ENCODE results near the gene UQCRC2. TPM values are rescaled to one million over a fixed set of nuclear protein-coding genes. Genes with fewer than 3 reads are reported as not detected.

UQCRC2 gene
- polyA plus RNA-seq, 1 donor (not counting 4 experiments of a cell fraction or from before 2014, with no cell fraction given): 255 TPM

DNA sequence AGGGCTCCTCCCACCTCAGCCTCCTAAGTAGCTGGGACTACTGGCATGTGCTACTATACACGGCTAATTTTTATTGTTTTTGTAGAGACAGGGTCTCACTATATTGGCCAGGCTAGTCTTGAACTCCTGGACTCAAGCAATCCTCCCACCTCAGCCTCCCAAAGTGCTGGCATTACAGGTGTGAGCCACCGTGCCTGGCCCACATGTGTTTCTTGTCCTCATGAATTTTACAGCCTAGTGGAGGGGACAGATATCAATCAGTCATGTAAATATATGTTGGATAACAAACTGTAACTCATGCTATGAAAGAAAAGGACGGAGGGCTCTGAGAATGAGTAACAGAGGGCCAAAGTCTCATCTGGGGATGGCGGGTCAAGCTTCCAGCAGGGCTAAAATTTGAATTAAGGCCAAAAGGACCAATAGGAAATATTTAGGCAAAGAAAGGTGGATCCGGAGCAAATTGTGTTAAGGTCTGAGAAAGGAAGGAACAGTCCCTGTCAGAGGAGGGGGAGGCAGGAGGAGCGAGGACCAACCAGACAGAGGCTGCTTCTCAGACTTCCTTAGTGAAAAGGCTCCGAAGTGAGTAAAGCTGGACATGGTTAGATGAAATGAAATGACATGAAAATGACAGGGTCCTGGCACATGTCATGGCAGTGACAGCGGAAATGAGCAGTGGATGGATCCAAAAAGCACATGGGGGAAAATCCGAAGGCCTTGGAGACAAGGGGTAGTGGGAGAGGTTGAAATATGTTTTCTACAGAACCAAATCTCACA is 43.9 kb downstream of the UQCRC2 start:
- dilution Hi-C loops (cut with MboI; ENCODE audit: extremely low pct_ligation_motif_present, low sequenced_read_pairs): no loop called here

DNA sequence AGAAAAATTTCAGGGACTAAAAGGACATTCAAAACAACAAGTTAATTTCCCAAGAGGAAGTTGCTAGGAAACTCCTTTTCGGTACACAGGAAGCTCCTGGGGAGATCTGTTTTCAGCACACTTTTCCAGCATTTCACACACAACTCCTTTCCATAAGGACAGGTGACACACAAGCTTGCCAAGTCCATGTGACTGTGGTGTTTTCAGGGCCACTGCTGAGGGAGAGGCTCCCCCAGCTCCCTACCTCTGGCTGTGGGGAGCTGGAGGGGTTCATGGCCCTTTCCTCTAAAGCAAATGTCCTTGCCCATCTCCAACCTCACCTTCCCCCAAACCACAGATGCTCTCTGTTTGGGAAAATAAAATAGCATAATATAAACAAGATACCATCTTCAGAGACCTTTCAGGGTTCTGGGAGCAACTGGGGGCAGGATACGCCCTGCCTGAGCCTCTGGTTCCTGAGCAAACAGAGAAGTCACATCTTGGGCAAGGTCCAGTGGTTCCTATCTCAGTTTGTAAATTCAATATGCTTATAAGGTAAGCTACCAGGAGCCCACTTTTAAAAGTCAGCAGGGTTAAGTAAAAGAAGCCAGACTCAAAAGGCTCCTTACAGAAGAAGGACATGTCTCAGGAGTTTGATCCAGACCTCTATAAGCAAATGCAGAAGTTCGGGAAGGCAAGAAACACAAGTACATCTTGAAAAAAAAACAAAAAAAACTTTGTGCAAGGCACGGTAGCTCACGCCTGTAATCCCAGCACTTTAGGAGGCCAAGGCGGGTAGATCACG is 44.7 kb downstream of the UQCRC2 start:
- H3K9me1 ChIP-seq (ENCODE audit: control insufficient read depth, extremely low read depth, insufficient read depth, low read length): no peaks in the 10 kb centered on the region
- H2AFZ ChIP-seq (ENCODE audit: control insufficient read depth, low read length): no peak overlapping the region
- DNase-seq (ENCODE audit: low read depth, low spot score) (no peak), FAIRE-seq (no peak)
- dilution Hi-C loops (cut with MboI; ENCODE audit: extremely low pct_ligation_motif_present, low sequenced_read_pairs): no loop called here
- H3K4me1 ChIP-seq (ENCODE audit: control insufficient read depth, extremely low read depth, insufficient read depth, low read length): peaks cover 26% of the 10 kb centered on the region
- no peaks in the 10 kb centered on the region for H3K36me3 ChIP-seq (ENCODE audit: control insufficient read depth in 2 of 2, extremely low read depth in 1 of 2, insufficient read depth in 2 of 2, low read length in 2 of 2)
- H3K79me2 ChIP-seq (ENCODE audit: control insufficient read depth, insufficient read depth, low read length): no peaks in the 10 kb centered on the region
- H3K4me3 ChIP-seq (ENCODE audit: control insufficient read depth in 2 of 3, extremely low read depth in 1 of 3, insufficient read depth in 2 of 3, low read depth in 1 of 3, low read length in 3 of 3): no peak overlapping the region
- H3K9ac ChIP-seq (ENCODE audit: control insufficient read depth, extremely low read depth, insufficient read depth, low read length): no peak overlapping the region
- no peak overlapping the region for H3K4me2 ChIP-seq (ENCODE audit: control insufficient read depth, extremely low read depth, insufficient read depth, low read depth, low read length)
- H3K27ac ChIP-seq (ENCODE audit: control insufficient read depth, insufficient read depth, low read length): no peak overlapping the region
- H3K9me3 ChIP-seq (ENCODE audit: control insufficient read depth, low read depth, low read length): no peaks in the 10 kb centered on the region
- H4K20me1 ChIP-seq (ENCODE audit: control insufficient read depth, extremely low read depth, insufficient read depth, low read length): no peaks in the 10 kb centered on the region
- H3K27me3 ChIP-seq (ENCODE audit: control insufficient read depth, extremely low read depth, insufficient read depth, low read length): no peaks in the 10 kb centered on the region
- TF ChIP-seq, protein P1, sequence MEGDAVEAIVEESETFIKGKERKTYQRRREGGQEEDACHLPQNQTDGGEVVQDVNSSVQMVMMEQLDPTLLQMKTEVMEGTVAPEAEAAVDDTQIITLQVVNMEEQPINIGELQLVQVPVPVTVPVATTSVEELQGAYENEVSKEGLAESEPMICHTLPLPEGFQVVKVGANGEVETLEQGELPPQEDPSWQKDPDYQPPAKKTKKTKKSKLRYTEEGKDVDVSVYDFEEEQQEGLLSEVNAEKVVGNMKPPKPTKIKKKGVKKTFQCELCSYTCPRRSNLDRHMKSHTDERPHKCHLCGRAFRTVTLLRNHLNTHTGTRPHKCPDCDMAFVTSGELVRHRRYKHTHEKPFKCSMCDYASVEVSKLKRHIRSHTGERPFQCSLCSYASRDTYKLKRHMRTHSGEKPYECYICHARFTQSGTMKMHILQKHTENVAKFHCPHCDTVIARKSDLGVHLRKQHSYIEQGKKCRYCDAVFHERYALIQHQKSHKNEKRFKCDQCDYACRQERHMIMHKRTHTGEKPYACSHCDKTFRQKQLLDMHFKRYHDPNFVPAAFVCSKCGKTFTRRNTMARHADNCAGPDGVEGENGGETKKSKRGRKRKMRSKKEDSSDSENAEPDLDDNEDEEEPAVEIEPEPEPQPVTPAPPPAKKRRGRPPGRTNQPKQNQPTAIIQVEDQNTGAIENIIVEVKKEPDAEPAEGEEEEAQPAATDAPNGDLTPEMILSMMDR (optimal IDR thresholded peaks at IDR 0.05 in 1 of 3, IDR thresholded peaks at IDR 0.05 in 1 of 3, conservative IDR thresholded peaks at IDR 0.05 in 1 of 3; ENCODE audit: extremely low read depth in 1 of 3, insufficient read depth in 2 of 3, low read length in 3 of 3): no peak
- no peak for TF ChIP-seq EZH2 (IDR thresholded peaks at IDR 0.05; ENCODE audit: low read length)

More for the DNA sequence above, 43.9 kb downstream of the UQCRC2 start:
- peaks cover 23% of the 10 kb centered on the region for H3K4me1 ChIP-seq (ENCODE audit: control insufficient read depth, extremely low read depth, insufficient read depth, low read length)
- FAIRE-seq (no peak), DNase-seq (ENCODE audit: low read depth, low spot score) (no peak)
- no peaks in the 10 kb centered on the region for H3K79me2 ChIP-seq (ENCODE audit: control insufficient read depth, insufficient read depth, low read length)
- H3K9me1 ChIP-seq (ENCODE audit: control insufficient read depth, extremely low read depth, insufficient read depth, low read length): no peaks in the 10 kb centered on the region
- no peak overlapping the region for H2AFZ ChIP-seq (ENCODE audit: control insufficient read depth, low read length)
- H4K20me1 ChIP-seq (ENCODE audit: control insufficient read depth, extremely low read depth, insufficient read depth, low read length): no peaks in the 10 kb centered on the region
- no peak for TF ChIP-seq EZH2 (IDR thresholded peaks at IDR 0.05; ENCODE audit: low read length)
- TF ChIP-seq, protein P1 (optimal IDR thresholded peaks at IDR 0.05 in 1 of 3, IDR thresholded peaks at IDR 0.05 in 1 of 3, conservative IDR thresholded peaks at IDR 0.05 in 1 of 3; ENCODE audit: extremely low read depth in 1 of 3, insufficient read depth in 2 of 3, low read length in 3 of 3): no peak
- H3K9ac ChIP-seq (ENCODE audit: control insufficient read depth, extremely low read depth, insufficient read depth, low read length): no peak overlapping the region
- H3K9me3 ChIP-seq (ENCODE audit: control insufficient read depth, low read depth, low read length): no peaks in the 10 kb centered on the region
- H3K36me3 ChIP-seq (ENCODE audit: control insufficient read depth in 2 of 2, extremely low read depth in 1 of 2, insufficient read depth in 2 of 2, low read length in 2 of 2): no peaks in the 10 kb centered on the region
- no peak overlapping the region for H3K27ac ChIP-seq (ENCODE audit: control insufficient read depth, insufficient read depth, low read length)
- H3K4me3 ChIP-seq (ENCODE audit: control insufficient read depth in 2 of 3, extremely low read depth in 1 of 3, insufficient read depth in 2 of 3, low read depth in 1 of 3, low read length in 3 of 3): no peak overlapping the region
- no peak overlapping the region for H3K4me2 ChIP-seq (ENCODE audit: control insufficient read depth, extremely low read depth, insufficient read depth, low read depth, low read length)
- no peaks in the 10 kb centered on the region for H3K27me3 ChIP-seq (ENCODE audit: control insufficient read depth, extremely low read depth, insufficient read depth, low read length)
